H1 (cell line): Measurements from ENCODE around the gene NPHP4. TPM values are rescaled to one million over a fixed set of nuclear protein-coding genes. Genes with fewer than 3 reads are reported as not detected.

Source experiments
- BCL11A ChIP-seq, 2 experiments: IDR thresholded peaks; one replicate each; pipeline ENCODE4 v1.6.1; 2011; ENCODE audit warnings: low read depth in 2 of 2, low read length in 2 of 2, mild to moderate bottlenecking in 2 of 2
- CHD2 ChIP-seq: IDR thresholded peaks from 2 replicates; pipeline ENCODE4 v1.6.1; 2012; ENCODE audit warnings: low read length, improper control_type of control experiment
- SIRT6 ChIP-seq: IDR thresholded peaks from one replicate; pipeline ENCODE4 v1.7.1; 2012; ENCODE audit warnings: low read length, inconsistent platforms
- TAF1 ChIP-seq: IDR thresholded peaks from 2 replicates; pipeline ENCODE4 v1.6.1; 2011; ENCODE audit warnings: mild to moderate bottlenecking, low read depth, low read length
- YY1 ChIP-seq: IDR thresholded peaks from 2 replicates; pipeline ENCODE4 v1.6.1; 2011; ENCODE audit warnings: low read depth, mild to moderate bottlenecking, low read length
- polyA plus RNA-seq, 7 experiments: library from polyadenylated mRNA; depleted of rRNA in 3 of 7; stranded (reverse) in 5 of 7; unstranded in 2 of 7; fragments of >200 nt in 5 of 7; fragments of 200-250 nt in 2 of 7; gene quantifications; 1 replicate in 5 of 7; 2 replicates in 1 of 7; 4 replicates in 1 of 7; pipeline versions ENCODE4 v1.2.1 to v1.2.3, GENCODE V29; 2011 to 2013; ENCODE audit warnings: missing spikeins in 2 of 7, mixed read lengths in 2 of 7
- total RNA-seq: library from RNA; stranded (reverse); fragmentation: NEBNext Ultra II Directional; extraction: Animal tissue kit (Norgen Biotek cat#: 25700); gene quantifications from 2 replicates; pipeline ENCODE4 v1.2.1, GENCODE V29; 2021
- TF ChIP-seq, protein P1 (sequence below): IDR thresholded peaks from 2 replicates; pipeline ENCODE4 v1.6.1; 2012; ENCODE audit warnings: inconsistent platforms

The NPHP4 gene
- total and polyA plus RNA-seq, 2 of the 8 experiments (the other 6 are each of a cell fraction or from before 2014, with no cell fraction given), result 5.8 to 14.0 TPM

DNA sequence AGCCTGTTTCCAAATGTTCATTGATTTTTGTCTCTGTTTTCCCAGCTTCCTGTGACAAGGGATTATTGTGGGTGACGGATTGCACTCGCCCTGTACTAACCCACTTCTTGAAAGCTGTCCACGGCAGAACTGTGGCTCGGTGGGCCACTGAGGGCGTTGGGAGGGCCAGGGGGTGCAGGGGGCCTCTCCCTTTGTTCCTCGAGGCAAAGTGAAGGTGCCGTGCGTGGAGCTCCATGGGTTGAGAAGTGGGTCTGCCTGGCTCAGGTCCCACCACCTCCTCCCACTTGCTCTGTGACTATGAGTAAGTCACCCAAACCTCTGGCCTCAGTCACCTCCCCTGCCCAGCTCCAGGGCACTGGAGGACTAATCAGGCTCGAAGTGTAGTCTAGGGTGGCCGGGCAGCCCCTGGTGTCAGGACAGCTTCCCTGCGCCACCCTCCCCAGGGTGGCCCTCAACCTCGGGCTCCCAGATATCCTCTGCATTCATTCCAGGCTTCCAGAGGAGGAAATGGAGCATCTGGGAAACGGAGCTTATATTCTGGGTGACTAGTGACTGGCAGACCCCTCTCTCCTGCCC is 148.6 kb downstream of the NPHP4 start (continued):
- TF ChIP-seq TAF1 (no peak), SIRT6 (no peak), CHD2 (no peak), BCL11A (IDR thresholded peaks at IDR 0.05; ENCODE audit: low read depth in 2 of 2, low read length in 2 of 2) (no peak), YY1 (no peak)
- TF ChIP-seq, protein P1, sequence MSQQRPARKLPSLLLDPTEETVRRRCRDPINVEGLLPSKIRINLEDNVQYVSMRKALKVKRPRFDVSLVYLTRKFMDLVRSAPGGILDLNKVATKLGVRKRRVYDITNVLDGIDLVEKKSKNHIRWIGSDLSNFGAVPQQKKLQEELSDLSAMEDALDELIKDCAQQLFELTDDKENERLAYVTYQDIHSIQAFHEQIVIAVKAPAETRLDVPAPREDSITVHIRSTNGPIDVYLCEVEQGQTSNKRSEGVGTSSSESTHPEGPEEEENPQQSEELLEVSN, result no peak
